K562 (cell line): ENCODE measurements around the gene KPNA4. TPM values are rescaled to one million over a fixed set of nuclear protein-coding genes. Genes with fewer than 3 reads are reported as not detected.
A peak's percentile ranks its signal among the peaks of the same experiment; 100 is the strongest.

Experiments
- ARID2 ChIP-seq: fragments of 450-650 bp; IDR thresholded peaks from 2 replicates; pipeline ENCODE4 v1.6.1; 2017; ENCODE audit warnings: antibody characterized with exemption, mild to moderate bottlenecking
- ATF1 ChIP-seq, 2 experiments: fragments of 450-650 bp in 1 of 2; IDR thresholded peaks; 2 replicates each; pipeline ENCODE4 v1.6.1; 2016; ENCODE audit warnings: missing compliant biosample characterization in 1 of 2, missing genetic modification characterization in 1 of 2
- ATF7 ChIP-seq: fragments of 450-650 bp; IDR thresholded peaks from 2 replicates; pipeline ENCODE4 v1.7.1; 2014; ENCODE audit warnings: mild to moderate bottlenecking, moderate library complexity
- CBX1 ChIP-seq: sonication (generic); IDR thresholded peaks from 2 replicates; pipeline ENCODE4 v1.6.1; 2016; ENCODE audit warnings: antibody characterized with exemption, low read depth, mild to moderate bottlenecking
- DMBX1 ChIP-seq: fragments of 250-450 bp; sonication (Bioruptor Pico); IDR thresholded peaks from 2 replicates; pipeline ENCODE4 v1.8.0; 2022; ENCODE audit warnings: inconsistent platforms, mild to moderate bottlenecking, moderate library complexity, borderline replicate concordance
- E2F3 ChIP-seq: fragments of 250-450 bp; sonication (Bioruptor Pico); IDR thresholded peaks from 2 replicates; pipeline ENCODE4 v1.4.0; 2020; ENCODE audit warnings: mild to moderate bottlenecking
- KLF13 ChIP-seq: fragments of 450-650 bp; IDR thresholded peaks from 2 replicates; pipeline ENCODE4 v1.6.1; 2016; ENCODE audit warnings: missing genetic modification characterization, low read depth, mild to moderate bottlenecking, missing compliant biosample characterization, moderate library complexity, borderline replicate concordance
- SUPT5H ChIP-seq: fragments of 450-650 bp; IDR thresholded peaks from 2 replicates; pipeline ENCODE4 v1.6.1; 2016
- TBP ChIP-seq: optimal IDR thresholded peaks from 2 replicates; pipeline ENCODE3; 2011; ENCODE audit warnings: low read depth, low read length, improper control_type of control experiment
- ZFPM2 ChIP-seq: fragments of 250-450 bp; sonication (Bioruptor Pico); IDR thresholded peaks from 2 replicates; pipeline ENCODE4 v1.5.1; 2022; ENCODE audit warnings: mild to moderate bottlenecking
- polyA plus RNA-seq, 8 experiments: library from polyadenylated mRNA; depleted of rRNA in 4 of 8; stranded (reverse) in 5 of 8; unstranded in 3 of 8; fragments of >200 nt; fragmentation: Nextera tagmentation in 2 of 8; fragmentation: Illumina TruSeq in 1 of 8; extraction: Ambion mirVana in 2 of 8; extraction: Trizol in 1 of 8; gene quantifications; 2 replicates each; pipeline versions ENCODE4 v1.2.1 to v1.2.3, GENCODE V29; 2011 to 2014; ENCODE audit warnings: inconsistent platforms in 1 of 8, missing spikeins in 1 of 8
- total RNA-seq, 7 experiments: library from RNA; depleted of rRNA in 6 of 7; stranded (reverse); fragments of >200 nt in 6 of 7; fragmentation: Illumina TruSeq in 2 of 7; extraction: Trizol in 2 of 7; gene quantifications; 2 replicates each; pipeline versions ENCODE4 v1.2.1 to v1.2.3, GENCODE V29; 2011 to 2021; ENCODE audit warnings: low replicate concordance in 1 of 7
- TF ChIP-seq, protein P1 (sequence below): fragments of 450-650 bp; IDR thresholded peaks from 2 replicates; pipeline ENCODE4 v1.6.1; 2016; ENCODE audit warnings: low read depth
- TF ChIP-seq, protein P2 (sequence below), 3 experiments: fragments of 200-800 bp in 1 of 3; fragments of 250-450 bp in 1 of 3; fragments of 450-650 bp in 1 of 3; sonication (Bioruptor Pico) in 1 of 3; sonication (Bioruptor generic) in 1 of 3; formaldehyde crosslinking in 1 of 3; IDR thresholded peaks; 2 replicates each; pipeline versions ENCODE4 v1.6.1 to v1.8.0; 2016 to 2022; ENCODE audit warnings: mild to moderate bottlenecking in 2 of 3, missing genetic modification characterization in 2 of 3, missing compliant biosample characterization in 1 of 3, moderate library complexity in 1 of 3
- TF ChIP-seq, protein P3 (sequence below): fragments of 450-650 bp; IDR thresholded peaks from 2 replicates; pipeline ENCODE4 v1.6.1; 2016; ENCODE audit warnings: antibody characterized with exemption

KPNA4 gene
- total and polyA plus RNA-seq, 9 of the 15 experiments (the other 6 are each of a cell fraction or from before 2014, with no cell fraction given) = 13.9 to 66.6 (median 34.5) TPM

DNA sequence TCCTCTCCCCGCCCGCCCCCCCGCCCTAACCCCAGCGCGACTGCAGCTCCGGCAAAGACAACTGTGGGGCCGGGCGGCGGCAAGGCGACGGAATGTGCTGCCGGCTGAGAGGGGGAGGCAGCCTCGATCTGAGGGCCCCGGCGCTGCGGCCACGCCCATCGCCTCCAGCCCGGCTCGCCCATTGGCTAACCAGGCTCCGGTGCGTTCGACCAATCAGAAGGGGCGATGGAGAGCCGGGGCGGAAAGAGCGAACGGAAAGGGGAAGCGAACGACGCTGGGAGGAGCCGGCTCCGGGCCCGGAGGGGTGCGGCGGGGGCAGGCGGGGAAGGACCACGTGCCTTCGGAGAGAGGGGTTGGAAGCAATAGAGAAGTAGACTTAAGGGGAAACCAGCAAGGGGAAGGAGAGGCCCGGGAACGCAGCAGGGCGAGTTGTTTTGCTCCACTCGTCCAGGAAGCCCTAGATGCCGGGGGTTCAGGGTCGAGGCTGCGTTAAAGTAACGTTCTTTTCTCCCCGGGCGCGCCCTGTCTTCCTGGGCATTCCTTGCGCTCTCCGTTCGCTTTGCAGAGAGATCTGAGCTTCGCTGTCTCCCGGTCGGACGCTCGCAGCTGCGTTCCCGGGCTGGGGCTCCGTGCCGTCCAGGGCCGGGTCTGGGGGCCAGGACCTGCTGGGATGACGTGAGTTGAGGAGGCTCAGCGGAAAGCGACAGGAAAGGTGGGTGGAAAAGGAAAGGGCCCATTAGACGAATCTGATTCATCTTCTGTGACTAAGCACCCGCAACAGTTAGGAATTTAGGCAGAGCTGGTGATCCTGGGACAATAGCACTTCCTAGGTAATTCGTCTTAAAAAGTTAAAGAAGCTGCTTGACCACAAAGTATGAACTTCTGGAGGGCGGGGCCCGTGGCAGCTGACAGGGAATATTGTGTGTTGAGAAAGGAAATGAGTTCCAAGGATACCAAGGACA lies at the start of gene KPNA4 (continued):
- TF ChIP-seq, protein P1, sequence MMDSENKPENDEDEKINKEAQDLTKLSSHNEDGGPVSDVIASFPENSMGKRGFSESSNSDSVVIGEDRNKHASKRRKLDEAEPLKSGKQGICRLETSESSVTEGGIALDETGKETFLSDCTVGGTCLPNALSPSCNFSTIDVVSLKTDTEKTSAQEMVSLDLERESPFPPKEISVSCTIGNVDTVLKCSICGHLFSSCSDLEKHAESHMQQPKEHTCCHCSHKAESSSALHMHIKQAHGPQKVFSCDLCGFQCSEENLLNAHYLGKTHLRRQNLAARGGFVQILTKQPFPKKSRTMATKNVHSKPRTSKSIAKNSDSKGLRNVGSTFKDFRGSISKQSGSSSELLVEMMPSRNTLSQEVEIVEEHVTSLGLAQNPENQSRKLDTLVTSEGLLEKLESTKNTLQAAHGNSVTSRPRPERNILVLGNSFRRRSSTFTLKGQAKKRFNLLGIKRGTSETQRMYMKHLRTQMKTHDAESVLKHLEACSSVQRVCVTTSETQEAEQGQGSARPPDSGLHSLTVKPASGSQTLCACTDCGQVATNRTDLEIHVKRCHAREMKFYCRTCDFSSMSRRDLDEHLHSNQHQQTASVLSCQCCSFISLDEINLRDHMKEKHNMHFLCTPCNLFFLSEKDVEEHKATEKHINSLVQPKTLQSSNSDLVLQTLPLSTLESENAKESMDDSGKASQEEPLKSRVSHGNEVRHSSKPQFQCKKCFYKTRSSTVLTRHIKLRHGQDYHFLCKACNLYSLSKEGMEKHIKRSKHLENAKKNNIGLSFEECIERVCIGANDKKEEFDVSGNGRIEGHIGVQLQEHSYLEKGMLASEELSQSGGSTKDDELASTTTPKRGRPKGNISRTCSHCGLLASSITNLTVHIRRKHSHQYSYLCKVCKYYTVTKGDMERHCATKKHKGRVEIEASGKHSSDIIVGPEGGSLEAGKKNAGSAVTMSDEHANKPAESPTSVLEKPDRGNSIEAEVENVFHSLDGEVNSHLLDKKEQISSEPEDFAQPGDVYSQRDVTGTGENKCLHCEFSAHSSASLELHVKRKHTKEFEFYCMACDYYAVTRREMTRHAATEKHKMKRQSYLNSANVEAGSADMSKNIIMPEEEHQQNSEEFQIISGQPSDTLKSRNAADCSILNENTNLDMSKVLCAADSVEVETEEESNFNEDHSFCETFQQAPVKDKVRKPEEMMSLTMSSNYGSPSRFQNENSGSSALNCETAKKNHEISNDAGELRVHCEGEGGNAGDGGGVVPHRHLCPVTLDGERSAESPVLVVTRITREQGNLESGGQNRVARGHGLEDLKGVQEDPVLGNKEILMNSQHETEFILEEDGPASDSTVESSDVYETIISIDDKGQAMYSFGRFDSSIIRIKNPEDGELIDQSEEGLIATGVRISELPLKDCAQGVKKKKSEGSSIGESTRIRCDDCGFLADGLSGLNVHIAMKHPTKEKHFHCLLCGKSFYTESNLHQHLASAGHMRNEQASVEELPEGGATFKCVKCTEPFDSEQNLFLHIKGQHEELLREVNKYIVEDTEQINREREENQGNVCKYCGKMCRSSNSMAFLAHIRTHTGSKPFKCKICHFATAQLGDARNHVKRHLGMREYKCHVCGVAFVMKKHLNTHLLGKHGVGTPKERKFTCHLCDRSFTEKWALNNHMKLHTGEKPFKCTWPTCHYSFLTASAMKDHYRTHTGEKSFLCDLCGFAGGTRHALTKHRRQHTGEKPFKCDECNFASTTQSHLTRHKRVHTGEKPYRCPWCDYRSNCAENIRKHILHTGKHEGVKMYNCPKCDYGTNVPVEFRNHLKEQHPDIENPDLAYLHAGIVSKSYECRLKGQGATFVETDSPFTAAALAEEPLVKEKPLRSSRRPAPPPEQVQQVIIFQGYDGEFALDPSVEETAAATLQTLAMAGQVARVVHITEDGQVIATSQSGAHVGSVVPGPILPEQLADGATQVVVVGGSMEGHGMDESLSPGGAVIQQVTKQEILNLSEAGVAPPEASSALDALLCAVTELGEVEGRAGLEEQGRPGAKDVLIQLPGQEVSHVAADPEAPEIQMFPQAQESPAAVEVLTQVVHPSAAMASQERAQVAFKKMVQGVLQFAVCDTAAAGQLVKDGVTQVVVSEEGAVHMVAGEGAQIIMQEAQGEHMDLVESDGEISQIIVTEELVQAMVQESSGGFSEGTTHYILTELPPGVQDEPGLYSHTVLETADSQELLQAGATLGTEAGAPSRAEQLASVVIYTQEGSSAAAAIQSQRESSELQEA = no peak
- TF ChIP-seq TBP (peak; percentile 87), ATF1 (CRISPR knock-in tag; IDR thresholded peaks at IDR 0.05) (no peak), ATF1 (tag; IDR thresholded peaks at IDR 0.05) (peak; percentile 59), ARID2 (0 out of 2 replicates have a peak, but pooled peaks have one; percentile 5), DMBX1 (CRISPR knock-in tag) (0 out of 2 replicates have a peak, but pooled peaks have one; percentile 14), CBX1 (peak; percentile 75; the same call in 1 of the 2 replicates), KLF13 (tag) (peak; percentile 21; the same call in 1 of the 2 replicates), SUPT5H (peak; percentile 84), ATF7 (peak; percentile 67; the same call in 1 of the 2 replicates), ZFPM2 (CRISPR knock-in tag) (no peak), E2F3 (CRISPR knock-in tag) (no peak)
- TF ChIP-seq, protein P2, sequence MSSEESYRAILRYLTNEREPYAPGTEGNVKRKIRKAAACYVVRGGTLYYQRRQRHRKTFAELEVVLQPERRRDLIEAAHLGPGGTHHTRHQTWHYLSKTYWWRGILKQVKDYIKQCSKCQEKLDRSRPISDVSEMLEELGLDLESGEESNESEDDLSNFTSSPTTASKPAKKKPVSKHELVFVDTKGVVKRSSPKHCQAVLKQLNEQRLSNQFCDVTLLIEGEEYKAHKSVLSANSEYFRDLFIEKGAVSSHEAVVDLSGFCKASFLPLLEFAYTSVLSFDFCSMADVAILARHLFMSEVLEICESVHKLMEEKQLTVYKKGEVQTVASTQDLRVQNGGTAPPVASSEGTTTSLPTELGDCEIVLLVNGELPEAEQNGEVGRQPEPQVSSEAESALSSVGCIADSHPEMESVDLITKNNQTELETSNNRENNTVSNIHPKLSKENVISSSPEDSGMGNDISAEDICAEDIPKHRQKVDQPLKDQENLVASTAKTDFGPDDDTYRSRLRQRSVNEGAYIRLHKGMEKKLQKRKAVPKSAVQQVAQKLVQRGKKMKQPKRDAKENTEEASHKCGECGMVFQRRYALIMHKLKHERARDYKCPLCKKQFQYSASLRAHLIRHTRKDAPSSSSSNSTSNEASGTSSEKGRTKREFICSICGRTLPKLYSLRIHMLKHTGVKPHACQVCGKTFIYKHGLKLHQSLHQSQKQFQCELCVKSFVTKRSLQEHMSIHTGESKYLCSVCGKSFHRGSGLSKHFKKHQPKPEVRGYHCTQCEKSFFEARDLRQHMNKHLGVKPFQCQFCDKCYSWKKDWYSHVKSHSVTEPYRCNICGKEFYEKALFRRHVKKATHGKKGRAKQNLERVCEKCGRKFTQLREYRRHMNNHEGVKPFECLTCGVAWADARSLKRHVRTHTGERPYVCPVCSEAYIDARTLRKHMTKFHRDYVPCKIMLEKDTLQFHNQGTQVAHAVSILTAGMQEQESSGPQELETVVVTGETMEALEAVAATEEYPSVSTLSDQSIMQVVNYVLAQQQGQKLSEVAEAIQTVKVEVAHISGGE (CRISPR knock-in tag; IDR thresholded peaks at IDR 0.05) = peak in 1 of 3 experiments; percentile 46; a peak in 1 of 6 replicates
- TF ChIP-seq, protein P3, sequence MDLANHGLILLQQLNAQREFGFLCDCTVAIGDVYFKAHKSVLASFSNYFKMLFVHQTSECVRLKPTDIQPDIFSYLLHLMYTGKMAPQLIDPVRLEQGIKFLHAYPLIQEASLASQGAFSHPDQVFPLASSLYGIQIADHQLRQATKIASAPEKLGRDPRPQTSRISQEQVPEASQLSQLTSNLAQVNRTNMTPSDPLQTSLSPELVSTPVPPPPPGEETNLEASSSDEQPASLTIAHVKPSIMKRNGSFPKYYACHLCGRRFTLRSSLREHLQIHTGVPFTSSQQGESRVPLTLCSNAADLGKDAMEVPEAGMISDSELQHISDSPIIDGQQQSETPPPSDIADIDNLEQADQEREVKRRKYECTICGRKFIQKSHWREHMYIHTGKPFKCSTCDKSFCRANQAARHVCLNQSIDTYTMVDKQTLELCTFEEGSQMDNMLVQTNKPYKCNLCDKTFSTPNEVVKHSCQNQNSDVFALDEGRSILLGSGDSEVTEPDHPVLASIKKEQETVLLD = 0 out of 2 replicates have a peak, but pooled peaks have one; percentile 43
